ENCODE measurements around the gene POLR3E.
A peak's percentile ranks its signal among the peaks of the same experiment; 100 is the strongest.

POLR3E gene

DNA sequence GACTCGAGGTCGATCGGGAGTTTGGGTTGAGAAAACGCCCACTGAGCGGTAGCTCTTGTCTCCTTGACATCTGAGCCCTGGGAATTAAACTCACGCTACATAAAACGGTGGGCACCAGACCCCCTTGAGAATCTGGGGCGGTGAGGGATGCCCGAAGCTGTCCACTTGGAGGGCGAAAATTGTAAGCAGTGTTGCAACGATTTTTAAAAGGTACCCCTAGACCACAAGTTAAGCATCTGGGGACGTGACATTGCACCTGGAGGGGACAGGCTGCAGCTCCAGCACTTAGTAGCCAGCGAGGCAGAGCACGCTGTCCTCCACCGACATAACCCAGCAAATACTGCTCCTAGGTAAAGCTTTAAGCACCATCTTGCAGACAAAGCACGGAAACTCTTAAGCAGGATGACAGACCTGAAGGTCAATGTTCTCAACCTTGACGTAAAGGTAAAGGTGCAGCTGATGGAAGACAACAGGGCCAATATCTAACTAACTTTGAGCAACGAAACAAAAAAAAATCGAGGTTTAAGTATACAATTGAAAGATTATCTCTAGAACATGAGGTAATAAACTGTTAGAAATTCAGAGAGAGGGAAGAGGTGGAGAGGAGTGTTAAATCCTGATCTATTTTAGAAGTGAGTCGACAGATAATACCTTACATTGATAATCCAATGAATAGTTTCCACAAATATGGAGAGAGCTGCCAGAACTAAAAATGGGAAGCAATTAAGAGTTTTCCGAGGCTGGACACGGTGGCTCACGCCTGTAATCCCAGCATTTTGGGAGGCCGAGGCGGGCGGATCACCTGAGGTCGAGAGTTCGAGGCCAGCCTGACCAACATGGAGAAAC, 78.1 kb downstream of the POLR3E start:
- Histone ChIP-seq H3K27ac (peak overlapping the region; percentile 85), H3K9me3 (ENCODE audit: severe bottlenecking) (no peaks in the 10 kb centered on the region), H3K4me3 (ENCODE audit: low read depth, low read length) (peak overlapping the region; percentile 72), H3K36me3 (peaks cover 25% of the 10 kb centered on the region), H3K27me3 (ENCODE audit: insufficient read depth, low read depth, severe bottlenecking) (no peaks in the 10 kb centered on the region)
- DNase-seq, result peak; percentile 13
- TF ChIP-seq CTCF (IDR thresholded peaks at IDR 0.05; ENCODE audit: low read depth, low read length), result no peak

GRCh38 chr16:22375963-22376640, 78.9 kb downstream of the POLR3E start:
- Histone ChIP-seq H3K27me3 (ENCODE audit: insufficient read depth, low read depth, severe bottlenecking) (no peaks in the 10 kb centered on the region), H3K4me3 (ENCODE audit: low read depth, low read length) (no peak overlapping the region), H3K27ac (no peak overlapping the region), H3K36me3 (peaks cover 25% of the 10 kb centered on the region), H3K9me3 (ENCODE audit: severe bottlenecking) (no peaks in the 10 kb centered on the region)
- DNase-seq, result no peak
- no peak for TF ChIP-seq CTCF (IDR thresholded peaks at IDR 0.05; ENCODE audit: low read depth, low read length)

GRCh38 chr16:22379656-22380055, 82.4 kb downstream of the POLR3E start:
- no peak for TF ChIP-seq CTCF (IDR thresholded peaks at IDR 0.05; ENCODE audit: low read depth, low read length)
- H3K27me3 ChIP-seq (ENCODE audit: insufficient read depth, low read depth, severe bottlenecking), result no peaks in the 10 kb centered on the region
- H3K4me3 ChIP-seq (ENCODE audit: low read depth, low read length), result no peak overlapping the region
- no peak for DNase-seq
- no peaks in the 10 kb centered on the region for H3K36me3 ChIP-seq
- H3K9me3 ChIP-seq (ENCODE audit: severe bottlenecking), result no peaks in the 10 kb centered on the region
- no peak overlapping the region for H3K27ac ChIP-seq

DNA sequence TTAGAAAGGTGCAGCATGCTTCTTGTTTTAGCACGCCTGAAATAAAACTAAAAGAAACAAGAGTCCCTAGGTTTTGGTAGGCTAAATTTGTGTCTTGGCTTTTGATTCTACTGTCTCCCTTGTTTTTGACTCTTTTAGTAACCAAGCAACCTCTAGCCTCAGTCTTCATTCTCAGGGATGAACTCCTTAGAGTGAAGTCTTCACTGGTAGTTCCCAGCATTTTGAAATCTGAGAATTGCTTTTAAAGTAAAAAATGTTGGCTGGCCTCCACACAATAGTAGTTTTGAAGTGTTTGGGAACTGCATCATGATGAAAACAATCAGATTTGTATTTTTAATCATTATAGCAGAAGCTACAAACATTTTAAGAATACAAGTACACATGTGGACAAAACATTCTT, 83.3 kb downstream of the POLR3E start:
- Histone ChIP-seq H3K9me3 (ENCODE audit: severe bottlenecking) (no peaks in the 10 kb centered on the region), H3K36me3 (no peaks in the 10 kb centered on the region), H3K27ac (no peak overlapping the region), H3K27me3 (ENCODE audit: insufficient read depth, low read depth, severe bottlenecking) (no peaks in the 10 kb centered on the region), H3K4me3 (ENCODE audit: low read depth, low read length) (no peak overlapping the region)
- DNase-seq, result no peak
- no peak for TF ChIP-seq CTCF (IDR thresholded peaks at IDR 0.05; ENCODE audit: low read depth, low read length)

- TF ChIP-seq CTCF (IDR thresholded peaks at IDR 0.05; ENCODE audit: low read depth, low read length), result no peak
- no peaks in the 10 kb centered on the region for H3K9me3 ChIP-seq (ENCODE audit: severe bottlenecking)
- H3K4me3 ChIP-seq (ENCODE audit: low read depth, low read length), result no peak overlapping the region
- no peak overlapping the region for H3K27ac ChIP-seq
- H3K27me3 ChIP-seq (ENCODE audit: insufficient read depth, low read depth, severe bottlenecking), result no peaks in the 10 kb centered on the region
- H3K36me3 ChIP-seq, result no peaks in the 10 kb centered on the region
- no peak for DNase-seq
These were observed 84.2 kb downstream of the POLR3E start for GRCh38 chr16:22381392-22381791.

Data from WERI-Rb-1 (cell line).